Measurements from ENCODE around the gene PRKCG. TPM values are rescaled to one million over a fixed set of nuclear protein-coding genes. Genes with fewer than 3 reads are reported as not detected.
"Not testable (repeated sequence)": the region's sequence is repeated elsewhere in the genome, so short reads cannot be mapped to it uniquely, and the experiment has no call there.

PRKCG gene
- total RNA-seq, 1 donor from 2014 or later, result 19.1 TPM

DNA sequence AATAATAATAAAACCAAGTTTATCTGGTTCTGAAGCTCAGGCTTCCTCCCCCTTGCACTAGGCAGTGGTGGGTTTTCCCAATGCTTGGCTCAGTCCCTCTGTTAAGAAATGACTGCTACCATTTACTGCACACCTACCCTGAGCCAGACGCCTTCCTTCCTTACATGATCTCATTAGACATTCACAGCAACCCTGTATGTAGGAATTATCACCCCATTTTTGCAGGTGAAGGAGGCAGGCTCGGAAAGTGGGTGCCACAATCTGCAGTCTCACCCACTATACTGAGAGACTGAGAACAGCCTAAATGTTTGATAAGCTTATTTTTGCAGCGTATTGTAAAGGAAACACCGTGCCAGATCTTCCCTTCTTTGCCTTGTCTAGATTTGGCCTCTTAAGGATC lies 62.4 kb downstream of the PRKCG start:
- Mint-ChIP-seq H3K9me3 (no peaks in the 10 kb centered on the region), H3K4me1 (no peaks in the 10 kb centered on the region), H3K27me3 (ENCODE audit: low read depth) (peaks cover 79% of the 10 kb centered on the region), H3K4me3 (no peak overlapping the region), H3K36me3 (no peaks in the 10 kb centered on the region), H3K27ac (no peak overlapping the region)
- TF ChIP-seq, protein P1, sequence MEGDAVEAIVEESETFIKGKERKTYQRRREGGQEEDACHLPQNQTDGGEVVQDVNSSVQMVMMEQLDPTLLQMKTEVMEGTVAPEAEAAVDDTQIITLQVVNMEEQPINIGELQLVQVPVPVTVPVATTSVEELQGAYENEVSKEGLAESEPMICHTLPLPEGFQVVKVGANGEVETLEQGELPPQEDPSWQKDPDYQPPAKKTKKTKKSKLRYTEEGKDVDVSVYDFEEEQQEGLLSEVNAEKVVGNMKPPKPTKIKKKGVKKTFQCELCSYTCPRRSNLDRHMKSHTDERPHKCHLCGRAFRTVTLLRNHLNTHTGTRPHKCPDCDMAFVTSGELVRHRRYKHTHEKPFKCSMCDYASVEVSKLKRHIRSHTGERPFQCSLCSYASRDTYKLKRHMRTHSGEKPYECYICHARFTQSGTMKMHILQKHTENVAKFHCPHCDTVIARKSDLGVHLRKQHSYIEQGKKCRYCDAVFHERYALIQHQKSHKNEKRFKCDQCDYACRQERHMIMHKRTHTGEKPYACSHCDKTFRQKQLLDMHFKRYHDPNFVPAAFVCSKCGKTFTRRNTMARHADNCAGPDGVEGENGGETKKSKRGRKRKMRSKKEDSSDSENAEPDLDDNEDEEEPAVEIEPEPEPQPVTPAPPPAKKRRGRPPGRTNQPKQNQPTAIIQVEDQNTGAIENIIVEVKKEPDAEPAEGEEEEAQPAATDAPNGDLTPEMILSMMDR (IDR thresholded peaks at IDR 0.05; ENCODE audit: unreplicated experiment), result no peak
- no peak for DNase-seq (ENCODE audit: low spot score in 2 of 2, unreplicated experiment in 2 of 2)

DNA sequence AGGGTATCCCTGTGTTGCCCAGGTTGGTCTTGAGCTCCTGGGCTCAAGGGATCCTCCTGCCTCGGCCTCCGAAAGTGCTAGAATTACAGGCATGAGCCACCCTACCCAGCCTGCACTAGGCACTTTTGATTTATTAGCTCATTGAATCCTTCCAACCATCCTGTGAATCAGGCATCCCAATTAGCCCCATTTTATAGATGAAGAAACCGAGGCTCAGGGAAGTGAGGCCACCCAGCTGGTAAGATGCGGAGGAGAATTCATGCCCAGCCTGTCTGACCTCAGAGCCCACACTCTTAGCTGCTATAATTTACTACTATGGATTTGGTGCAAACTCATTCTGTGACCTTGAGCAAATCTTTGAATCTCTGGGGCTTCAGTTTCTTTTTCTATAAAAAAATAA lies 62.9 kb downstream of the PRKCG start:
- Mint-ChIP-seq H3K4me3 (no peak overlapping the region), H3K9me3 (no peaks in the 10 kb centered on the region), H3K36me3 (no peaks in the 10 kb centered on the region), H3K27ac (no peak overlapping the region), H3K4me1 (no peaks in the 10 kb centered on the region), H3K27me3 (ENCODE audit: low read depth) (peaks cover 75% of the 10 kb centered on the region)
- DNase-seq (ENCODE audit: low spot score in 2 of 2, unreplicated experiment in 2 of 2), result no peak
- TF ChIP-seq, protein P1 (IDR thresholded peaks at IDR 0.05; ENCODE audit: unreplicated experiment), result no peak

DNA sequence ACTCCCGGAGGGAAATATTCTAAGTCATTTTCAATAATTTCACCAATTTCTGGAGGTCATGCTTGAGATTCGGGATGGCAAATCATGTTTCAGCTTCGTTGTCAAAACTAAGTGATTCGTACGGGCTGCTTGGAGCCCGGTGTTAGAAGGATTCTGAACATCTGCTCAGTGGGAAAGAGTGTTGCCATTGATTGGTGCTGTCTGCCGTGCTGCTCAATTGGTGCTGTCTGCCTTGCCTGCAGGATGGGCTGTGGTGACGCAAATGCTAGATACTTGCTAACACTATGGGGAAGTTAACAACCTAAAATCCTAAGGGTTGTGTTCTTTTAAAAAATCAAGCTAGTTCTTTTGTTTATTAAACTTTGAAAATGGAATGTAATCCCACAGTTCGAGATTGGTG lies 63.4 kb downstream of the PRKCG start:
- Mint-ChIP-seq H3K27me3 (ENCODE audit: low read depth) (peaks cover 70% of the 10 kb centered on the region), H3K4me3 (no peak overlapping the region), H3K27ac (no peak overlapping the region), H3K4me1 (no peaks in the 10 kb centered on the region), H3K36me3 (no peaks in the 10 kb centered on the region), H3K9me3 (no peaks in the 10 kb centered on the region)
- no peak for DNase-seq (ENCODE audit: low spot score in 2 of 2, unreplicated experiment in 2 of 2)
- TF ChIP-seq, protein P1 (IDR thresholded peaks at IDR 0.05; ENCODE audit: unreplicated experiment), result no peak

DNA sequence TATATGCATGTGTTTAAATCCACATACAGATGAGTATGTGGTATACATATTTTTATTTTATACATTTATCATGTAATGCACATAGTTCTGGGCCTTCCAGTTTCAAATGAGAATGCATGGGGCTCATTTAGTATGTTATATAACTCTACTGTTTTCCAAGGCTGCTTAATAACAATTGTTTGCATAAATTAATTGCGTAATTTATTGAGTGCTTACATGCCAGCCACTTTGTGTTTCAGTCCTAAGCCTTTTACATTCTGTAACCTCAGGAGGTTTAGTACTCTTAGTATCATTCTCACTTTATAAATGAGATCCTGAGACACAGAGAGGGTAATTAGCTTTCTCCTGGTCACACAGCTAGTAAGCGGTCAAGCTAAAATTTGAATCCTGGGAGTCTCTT lies 64.0 kb downstream of the PRKCG start:
- Mint-ChIP-seq H3K27me3 (ENCODE audit: low read depth) (peaks cover 66% of the 10 kb centered on the region), H3K4me1 (no peaks in the 10 kb centered on the region), H3K4me3 (no peak overlapping the region), H3K36me3 (no peaks in the 10 kb centered on the region), H3K9me3 (no peaks in the 10 kb centered on the region), H3K27ac (no peak overlapping the region)
- TF ChIP-seq, protein P1 (IDR thresholded peaks at IDR 0.05; ENCODE audit: unreplicated experiment), result no peak
- no peak for DNase-seq (ENCODE audit: low spot score in 2 of 2, unreplicated experiment in 2 of 2)

DNA sequence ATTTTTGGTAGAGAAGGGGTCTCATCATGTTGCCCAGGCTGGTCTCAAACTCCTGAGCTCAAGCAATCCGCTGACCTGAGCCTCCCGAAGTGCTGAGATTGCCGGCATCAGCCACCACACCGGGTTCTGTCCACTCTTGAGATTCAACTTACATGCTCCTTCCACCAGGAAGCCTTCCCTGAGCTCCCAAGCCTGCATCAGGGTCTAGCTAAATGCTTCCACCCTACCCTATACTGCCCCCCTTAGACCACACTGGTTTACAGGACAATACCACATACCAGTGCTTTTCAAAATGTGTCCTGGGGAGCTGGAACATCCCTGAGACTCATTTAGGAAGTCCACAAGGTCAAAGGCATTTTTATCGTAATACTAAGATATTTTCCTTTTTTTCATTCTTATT lies 65.6 kb downstream of the PRKCG start:
- DNase-seq (ENCODE audit: low spot score in 2 of 2, unreplicated experiment in 2 of 2), result no peak
- TF ChIP-seq, protein P1 (IDR thresholded peaks at IDR 0.05; ENCODE audit: unreplicated experiment), result no peak
- Mint-ChIP-seq H3K4me3 (no peak overlapping the region), H3K9me3 (no peaks in the 10 kb centered on the region), H3K4me1 (no peaks in the 10 kb centered on the region), H3K36me3 (no peaks in the 10 kb centered on the region), H3K27me3 (ENCODE audit: low read depth) (peaks cover 59% of the 10 kb centered on the region), H3K27ac (no peak overlapping the region)

DNA sequence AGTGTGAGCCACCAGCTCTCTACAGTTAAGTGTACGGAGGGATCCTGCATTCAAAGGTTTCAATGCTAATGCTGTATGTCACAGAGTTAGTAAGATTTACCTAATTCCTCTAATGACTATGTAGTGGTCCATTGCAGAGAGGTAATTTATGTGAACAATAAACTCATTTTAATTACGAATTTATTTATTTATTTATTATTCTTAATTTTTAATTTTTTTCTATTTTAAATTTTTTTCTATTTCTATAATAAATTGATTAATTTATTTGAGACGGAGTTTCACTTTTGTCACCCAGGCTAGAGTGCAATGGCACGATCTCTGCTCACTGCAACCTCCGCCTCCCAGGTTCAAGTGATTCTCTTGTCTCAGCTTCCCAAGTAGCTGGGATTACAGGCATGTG lies 66.6 kb downstream of the PRKCG start:
- H3K36me3 Mint-ChIP-seq; H3K4me3 Mint-ChIP-seq; DNase-seq (ENCODE audit: low spot score in 2 of 2, unreplicated experiment in 2 of 2); H3K9me3 Mint-ChIP-seq; H3K27ac Mint-ChIP-seq; H3K4me1 Mint-ChIP-seq: not testable (repeated sequence)
- H3K27me3 Mint-ChIP-seq (ENCODE audit: low read depth), result peaks cover 51% of the 10 kb centered on the region

All from mesothelial cell of epicardium (in vitro differentiated cells).